ENCODE results near the gene EIF4ENIF1. TPM values are rescaled to one million over a fixed set of nuclear protein-coding genes. Genes with fewer than 3 reads are reported as not detected.

Gene EIF4ENIF1
- total RNA-seq, 1 experiment from 2014 or later, result 36.3 TPM

- Histone ChIP-seq H3K14ac (ENCODE audit: insufficient read depth, low read length) (no peak overlapping the region), H2BK12ac (ENCODE audit: insufficient read length, low read depth, low read length) (no peak overlapping the region), H3K23ac (ENCODE audit: insufficient read length, low read depth, low read length) (no peak overlapping the region), H3K27ac (ENCODE audit: insufficient read length, low read depth, low read length) (no peak overlapping the region), H3K27me3 (ENCODE audit: insufficient read depth, low read length) (no peaks in the 10 kb centered on the region), H3K18ac (ENCODE audit: insufficient read length, low read depth, low read length) (no peak overlapping the region), H2AK5ac (ENCODE audit: insufficient read length, low read length) (no peak overlapping the region), H2BK5ac (ENCODE audit: insufficient read length, low read length) (no peak overlapping the region), H2BK15ac (ENCODE audit: low read depth, low read length) (no peak overlapping the region), H2BK120ac (ENCODE audit: low read depth, low read length, poor library complexity, severe bottlenecking) (no peak overlapping the region), H4K5ac (ENCODE audit: insufficient read length, low read depth, low read length) (no peak overlapping the region), H3K56ac (ENCODE audit: insufficient read length, low read depth, low read length) (no peak overlapping the region), H3K4me2 (ENCODE audit: insufficient read depth, insufficient read length, low read length) (peak overlapping the region; percentile 68), H3K79me2 (ENCODE audit: insufficient read depth, low read length) (no peaks in the 10 kb centered on the region), H3K79me1 (ENCODE audit: insufficient read depth, low read depth, low read length, poor library complexity, severe bottlenecking) (no peaks in the 10 kb centered on the region), H3K4me1 (ENCODE audit: insufficient read depth, low read length) (no peaks in the 10 kb centered on the region; the same call in 1 of the 2 replicates), H3K9ac (ENCODE audit: extremely low read depth, insufficient read length, low read length) (peak overlapping the region; percentile 13), H4K8ac (replicated peaks; ENCODE audit: insufficient read length, low read depth, low read length) (no peak overlapping the region), H4K91ac (ENCODE audit: insufficient read length, low read depth, low read length) (no peak overlapping the region), H4K20me1 (ENCODE audit: control insufficient read depth, insufficient read depth, insufficient read length) (no peaks in the 10 kb centered on the region), H2BK20ac (ENCODE audit: low read depth, low read length, poor library complexity, severe bottlenecking) (no peak overlapping the region), H2AFZ (ENCODE audit: low read length) (no peak overlapping the region), H3K4ac (ENCODE audit: low read depth, low read length) (no peak overlapping the region), H3K23me2 (ENCODE audit: insufficient read length, low read depth, low read length, poor library complexity, severe bottlenecking) (peaks cover 7% of the 10 kb centered on the region), H3T11ph (ENCODE audit: low read length) (no peak overlapping the region), H3K9me3 (ENCODE audit: control insufficient read depth, low read depth, low read length) (no peaks in the 10 kb centered on the region)
- H3K36me3 Mint-ChIP-seq (ENCODE audit: insufficient read depth in 1 of 3, low read depth in 3 of 3), result peaks cover 5 to 28% (median 21%) of the 10 kb centered on the region in 3 experiments; a peak in 6 of 7 replicates
- H3K27ac Mint-ChIP-seq, result peak overlapping the region; percentile 87 to 91 (median 89)
- peaks cover 7% of the 10 kb centered on the region for H3K27me3 Mint-ChIP-seq (ENCODE audit: low read depth)
- peak overlapping the region; percentile 92 to 97 for H3K4me3 Mint-ChIP-seq
- TF ChIP-seq CTCF (conservative IDR thresholded peaks at IDR 0.05), result no peak
- H3K9me3 Mint-ChIP-seq, result no peaks in the 10 kb centered on the region
- peak; percentile 39 for DNase-seq
- H3K4me1 Mint-ChIP-seq, result peaks cover 33 to 38% of the 10 kb centered on the region in 2 experiments
- WGBS (ENCODE audit: extremely low coverage, insufficient read length, low lambda C conversion rate), result no CpG with 5 or more reads among the region's 15 CpGs
These were observed 869 bp upstream of the EIF4ENIF1 start for GRCh38 chr22:31490496-31490925.

Data from H9 (cell line).